Fibroblast of pulmonary artery (primary cell): ENCODE data around the gene SNRPB2.

ENCODE experiments used
- DNase-seq: peaks from one replicate; pipeline ENCODE4 v3.0.0-alpha.2; 2010; ENCODE audit warnings: low read depth
- H3K4me3 ChIP-seq: replicated peaks from 2 replicates; pipeline ENCODE4 v1.5.1; 2011; ENCODE audit warnings: low read depth, mild to moderate bottlenecking, control low read depth, low read length, moderate library complexity
- TF ChIP-seq, protein P1 (sequence below): IDR thresholded peaks from 2 replicates; pipeline ENCODE4 v1.5.1; 2011; ENCODE audit warnings: mild to moderate bottlenecking, control low read depth, low read length, inconsistent platforms; ENCODE audit errors: missing control alignments

Gene SNRPB2

DNA sequence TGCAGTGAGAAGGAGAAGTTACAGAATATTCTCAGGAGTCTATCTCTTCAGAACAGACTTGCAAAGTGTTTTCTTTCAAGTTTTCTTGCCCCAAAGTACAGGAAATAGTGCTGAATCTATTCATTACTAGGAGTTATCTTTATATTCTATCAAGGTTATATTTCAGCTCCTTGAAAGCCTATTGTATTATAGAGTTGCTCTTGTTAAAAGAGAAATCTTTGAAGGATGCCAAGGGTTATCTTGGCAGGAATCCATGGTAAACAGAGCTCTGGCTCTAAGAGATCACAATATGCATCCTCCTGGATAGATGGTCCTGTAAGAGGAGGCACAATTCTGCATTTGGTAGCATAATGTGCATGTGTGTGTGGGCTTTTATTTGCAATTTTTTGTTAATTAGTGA, 21.2 kb upstream of the SNRPB2 start:
- no peak for DNase-seq
- H3K4me3 ChIP-seq = no peak overlapping the region
- TF ChIP-seq, protein P1, sequence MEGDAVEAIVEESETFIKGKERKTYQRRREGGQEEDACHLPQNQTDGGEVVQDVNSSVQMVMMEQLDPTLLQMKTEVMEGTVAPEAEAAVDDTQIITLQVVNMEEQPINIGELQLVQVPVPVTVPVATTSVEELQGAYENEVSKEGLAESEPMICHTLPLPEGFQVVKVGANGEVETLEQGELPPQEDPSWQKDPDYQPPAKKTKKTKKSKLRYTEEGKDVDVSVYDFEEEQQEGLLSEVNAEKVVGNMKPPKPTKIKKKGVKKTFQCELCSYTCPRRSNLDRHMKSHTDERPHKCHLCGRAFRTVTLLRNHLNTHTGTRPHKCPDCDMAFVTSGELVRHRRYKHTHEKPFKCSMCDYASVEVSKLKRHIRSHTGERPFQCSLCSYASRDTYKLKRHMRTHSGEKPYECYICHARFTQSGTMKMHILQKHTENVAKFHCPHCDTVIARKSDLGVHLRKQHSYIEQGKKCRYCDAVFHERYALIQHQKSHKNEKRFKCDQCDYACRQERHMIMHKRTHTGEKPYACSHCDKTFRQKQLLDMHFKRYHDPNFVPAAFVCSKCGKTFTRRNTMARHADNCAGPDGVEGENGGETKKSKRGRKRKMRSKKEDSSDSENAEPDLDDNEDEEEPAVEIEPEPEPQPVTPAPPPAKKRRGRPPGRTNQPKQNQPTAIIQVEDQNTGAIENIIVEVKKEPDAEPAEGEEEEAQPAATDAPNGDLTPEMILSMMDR = no peak

DNA sequence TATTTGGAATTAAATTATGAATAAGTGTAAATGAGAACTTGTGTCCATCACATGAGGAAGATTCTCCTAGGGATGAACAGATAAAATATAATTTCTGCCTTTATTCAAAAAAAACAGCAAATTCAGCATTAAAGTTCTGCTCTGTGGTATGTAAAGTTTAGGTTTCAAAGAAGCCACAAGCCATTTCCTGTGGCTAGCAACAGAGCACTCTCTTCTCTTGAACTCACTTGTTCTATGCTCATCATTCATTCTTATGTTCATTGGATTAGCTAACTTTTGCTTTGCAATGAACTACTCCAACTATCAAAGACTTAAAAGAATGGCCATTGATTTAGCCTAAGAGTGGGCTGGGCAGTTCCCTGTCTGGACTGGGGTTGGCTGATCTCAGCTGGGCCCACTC, 20.8 kb upstream of the SNRPB2 start:
- no peak for DNase-seq
- TF ChIP-seq, protein P1 = no peak
- H3K4me3 ChIP-seq = no peak overlapping the region

DNA sequence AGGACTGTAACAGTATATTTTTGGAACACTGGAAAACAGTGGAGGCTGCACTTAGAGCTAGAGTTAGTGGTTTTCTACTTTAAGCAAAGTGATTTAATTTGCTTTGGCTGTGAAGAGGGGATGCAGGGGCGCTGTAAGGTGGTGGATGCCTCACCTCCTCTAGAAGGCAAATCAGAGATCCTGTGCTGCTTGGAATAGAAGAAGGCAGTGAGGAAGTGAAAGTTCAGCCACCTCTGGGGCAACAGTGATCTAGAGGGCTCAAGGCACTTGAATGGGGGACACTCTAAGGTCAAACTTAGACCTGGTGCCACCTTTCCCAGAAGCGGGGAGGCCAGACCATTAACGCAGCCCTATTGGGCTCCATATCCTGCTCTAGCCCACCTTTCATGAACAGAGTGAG, 19.0 kb upstream of the SNRPB2 start:
- DNase-seq = no peak
- H3K4me3 ChIP-seq = no peak overlapping the region
- TF ChIP-seq, protein P1 = no peak

DNA sequence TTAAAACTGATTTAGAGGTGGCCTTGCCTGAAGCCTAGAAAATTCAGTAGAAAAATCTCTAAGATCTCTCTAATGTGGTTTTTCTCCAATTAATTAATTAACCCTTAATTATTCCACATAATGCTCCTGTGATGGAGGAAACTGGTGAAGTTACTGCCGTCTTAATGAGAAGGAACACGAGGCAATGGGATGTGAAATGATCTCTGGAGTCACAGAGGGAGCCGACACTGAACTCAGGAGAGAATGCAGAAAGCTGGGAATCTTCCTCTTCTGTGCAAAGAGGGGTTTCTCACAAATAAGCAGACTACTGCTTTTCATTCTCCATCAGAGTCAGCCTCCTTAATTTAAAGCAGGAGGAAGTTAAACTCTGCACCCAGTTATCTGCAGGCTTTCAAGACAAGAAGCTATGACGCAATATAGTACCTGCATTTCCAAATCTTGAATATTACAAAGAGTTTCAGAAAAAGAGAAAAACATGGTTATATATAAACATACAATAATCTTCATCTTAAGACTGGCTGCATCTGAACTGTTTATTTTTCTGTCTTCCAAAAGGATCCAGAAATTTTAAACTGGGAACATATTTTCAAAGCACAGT, 18.1 kb upstream of the SNRPB2 start:
- DNase-seq = peak; percentile 2
- TF ChIP-seq, protein P1 = no peak
- no peak overlapping the region for H3K4me3 ChIP-seq

DNA sequence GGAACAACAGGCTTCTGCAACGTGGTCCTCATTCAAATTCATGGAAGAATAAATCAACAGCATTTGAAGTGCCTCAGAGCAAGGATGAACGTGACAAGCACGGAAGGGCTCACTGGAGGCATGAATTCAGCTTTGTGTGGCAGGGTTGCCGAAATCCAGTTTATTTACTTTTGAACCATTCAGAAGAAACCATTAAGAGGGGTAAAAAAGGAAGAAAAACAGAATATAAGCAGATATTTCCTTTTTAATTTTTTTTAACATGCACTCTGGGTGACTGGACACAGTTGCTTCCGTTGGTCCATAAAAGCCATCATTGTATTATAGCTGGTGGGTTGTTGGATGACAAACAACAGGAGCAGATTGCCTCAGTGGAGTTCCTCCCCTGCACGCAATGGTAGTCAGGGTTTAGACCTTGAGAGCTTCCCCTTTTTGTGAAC, 17.3 kb upstream of the SNRPB2 start:
- TF ChIP-seq, protein P1 = no peak
- H3K4me3 ChIP-seq = no peak overlapping the region
- no peak for DNase-seq

DNA sequence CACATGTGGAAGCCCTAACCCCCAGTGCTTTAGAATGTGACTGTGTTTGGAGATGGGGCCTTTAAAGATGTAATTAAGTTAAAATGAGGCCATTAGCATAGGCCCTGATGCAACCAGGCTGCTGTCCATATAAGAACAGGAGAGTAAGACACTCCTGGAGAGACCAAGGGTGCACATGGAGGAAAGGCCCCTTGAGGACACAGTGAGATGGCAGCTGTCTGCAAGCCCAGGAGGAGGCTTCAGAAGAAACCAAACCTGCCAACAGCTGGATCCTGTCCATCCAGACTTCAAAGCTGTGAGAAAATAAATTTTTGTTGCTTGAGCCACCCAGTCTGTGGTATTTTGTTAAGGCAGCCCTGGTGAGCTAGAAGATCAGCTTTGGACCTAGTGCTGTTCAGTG, 16.8 kb upstream of the SNRPB2 start:
- TF ChIP-seq, protein P1 = no peak
- no peak for DNase-seq
- H3K4me3 ChIP-seq = no peak overlapping the region

DNA sequence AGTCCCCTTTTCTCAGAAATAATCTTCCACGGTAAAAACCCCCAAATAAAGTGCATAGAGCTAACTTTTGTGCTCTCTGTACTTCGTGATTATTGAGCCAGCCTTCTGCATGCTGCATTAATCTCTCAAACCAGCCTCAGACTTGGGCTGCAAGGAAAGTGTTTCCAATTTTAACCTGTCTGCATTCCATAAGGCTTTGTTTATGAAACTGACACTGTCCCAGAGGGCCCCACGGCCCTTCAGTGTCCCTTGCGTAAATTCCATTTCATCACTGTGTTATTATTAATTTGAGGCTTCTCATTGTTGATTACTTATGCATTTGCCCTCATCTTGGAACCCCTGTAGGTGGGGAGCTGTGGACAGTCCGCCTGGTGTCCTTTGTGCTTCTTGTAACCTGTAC, 15.6 kb upstream of the SNRPB2 start:
- TF ChIP-seq, protein P1 = no peak
- H3K4me3 ChIP-seq = no peak overlapping the region
- no peak for DNase-seq
